NOMO-1 treated with DMSO at 0.1 percent for 48 hours (cell line): Measurements from ENCODE around the gene ITGAD.
"Not testable (repeated sequence)": the region's sequence is repeated elsewhere in the genome, so short reads cannot be mapped to it uniquely, and the experiment has no call there.

Experiments
- DNase-seq: peaks from one replicate; lab custom pipeline; 2025; ENCODE audit not compliant: unreplicated experiment; lab: John Stamatoyannopoulos, UW

Gene ITGAD

DNA sequence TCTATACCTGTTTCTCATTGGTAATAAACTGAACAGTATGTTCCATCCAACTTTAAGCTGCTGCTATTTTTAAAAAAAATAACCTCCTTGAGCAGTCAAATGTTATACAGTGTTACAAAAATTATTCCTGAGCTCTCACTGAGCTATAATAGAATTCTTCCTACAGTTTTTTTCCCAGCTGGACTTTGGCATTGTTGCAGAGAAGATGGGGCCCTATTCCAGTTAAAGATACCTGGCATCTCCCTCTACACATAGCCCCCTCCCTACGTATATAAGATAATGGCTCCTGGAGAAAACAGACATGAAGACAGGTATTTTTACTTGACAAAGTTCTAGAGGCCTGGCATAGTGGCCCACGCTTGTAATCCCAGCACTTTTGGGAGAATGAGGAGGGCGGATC, 36.7 kb downstream of the ITGAD start:
- no peak for DNase-seq

DNA sequence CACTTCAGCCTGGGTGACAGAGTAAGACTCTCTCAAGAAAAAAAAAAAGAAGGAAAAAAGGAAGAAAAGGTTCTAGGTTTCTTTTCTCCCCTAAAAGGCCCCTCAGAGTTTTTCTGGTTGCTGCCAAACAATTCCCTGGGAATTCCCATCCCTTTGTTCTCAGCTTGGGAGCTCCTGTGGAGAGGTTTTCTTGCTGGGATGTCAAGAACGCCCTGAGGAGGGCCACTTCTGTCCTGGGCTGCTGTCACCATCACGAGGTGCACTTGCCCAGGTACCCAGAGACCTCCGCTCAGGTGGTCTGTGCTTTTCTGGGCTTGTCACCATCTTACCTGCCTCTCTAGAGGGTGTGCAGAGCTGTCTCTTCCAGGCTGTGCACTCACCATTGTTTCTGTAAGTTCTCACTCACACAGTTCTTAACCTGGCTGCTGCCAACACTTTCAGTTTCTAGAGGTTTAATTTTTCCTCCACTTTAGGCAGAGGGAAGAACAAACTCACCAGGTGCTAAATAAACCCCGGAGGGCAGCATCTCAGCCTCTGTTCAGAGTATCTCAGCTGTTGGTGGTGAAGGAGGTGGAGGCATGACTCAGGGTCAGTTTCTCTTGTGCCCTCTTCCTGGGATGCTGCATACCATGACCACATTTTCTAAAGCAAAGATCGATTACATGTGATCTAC, 37.4 kb downstream of the ITGAD start:
- no peak for DNase-seq

DNA sequence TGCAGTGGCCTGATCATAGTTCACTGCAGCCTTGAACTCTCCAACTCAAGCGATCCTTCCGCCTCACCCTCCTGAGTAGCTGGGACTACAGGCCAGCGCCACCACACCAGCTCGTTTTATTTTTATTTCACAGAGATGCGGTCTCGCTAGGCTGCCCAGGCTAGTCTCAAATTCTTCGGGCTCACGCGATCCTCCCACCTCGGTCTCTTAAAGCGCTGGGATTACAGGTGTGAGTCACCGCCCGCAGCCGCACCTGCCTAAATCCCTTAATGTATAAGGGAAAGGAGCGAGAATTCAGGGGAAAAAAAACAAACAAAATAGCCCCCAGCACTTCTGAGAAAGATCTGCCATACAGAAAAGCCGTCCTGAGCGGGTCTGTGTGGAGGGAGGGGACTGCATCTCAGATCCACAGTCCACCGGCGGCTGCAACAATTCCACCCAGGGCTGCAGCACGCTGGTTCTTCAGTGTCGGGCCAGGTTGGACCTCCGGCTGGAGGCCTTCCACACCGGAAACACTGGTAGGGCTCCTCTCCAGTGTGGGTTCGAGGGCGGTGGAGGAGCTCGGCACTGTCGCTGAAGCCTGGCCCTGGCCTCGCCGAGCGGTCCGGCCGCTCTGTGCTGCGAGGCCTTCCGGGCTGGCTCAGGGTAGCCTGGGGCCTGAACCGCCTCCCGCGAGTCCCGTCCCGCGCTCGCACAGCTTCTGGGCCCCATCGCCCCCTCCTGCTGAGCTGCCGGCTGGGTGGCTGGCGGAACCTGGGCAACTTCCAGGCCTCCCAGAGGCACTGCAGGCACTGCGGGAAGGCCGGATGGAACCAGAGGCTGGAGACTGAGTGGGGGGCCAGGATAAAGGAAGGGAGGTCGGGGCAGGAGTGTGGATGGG, 42.4 kb downstream of the ITGAD start:
- DNase-seq: no peak

DNA sequence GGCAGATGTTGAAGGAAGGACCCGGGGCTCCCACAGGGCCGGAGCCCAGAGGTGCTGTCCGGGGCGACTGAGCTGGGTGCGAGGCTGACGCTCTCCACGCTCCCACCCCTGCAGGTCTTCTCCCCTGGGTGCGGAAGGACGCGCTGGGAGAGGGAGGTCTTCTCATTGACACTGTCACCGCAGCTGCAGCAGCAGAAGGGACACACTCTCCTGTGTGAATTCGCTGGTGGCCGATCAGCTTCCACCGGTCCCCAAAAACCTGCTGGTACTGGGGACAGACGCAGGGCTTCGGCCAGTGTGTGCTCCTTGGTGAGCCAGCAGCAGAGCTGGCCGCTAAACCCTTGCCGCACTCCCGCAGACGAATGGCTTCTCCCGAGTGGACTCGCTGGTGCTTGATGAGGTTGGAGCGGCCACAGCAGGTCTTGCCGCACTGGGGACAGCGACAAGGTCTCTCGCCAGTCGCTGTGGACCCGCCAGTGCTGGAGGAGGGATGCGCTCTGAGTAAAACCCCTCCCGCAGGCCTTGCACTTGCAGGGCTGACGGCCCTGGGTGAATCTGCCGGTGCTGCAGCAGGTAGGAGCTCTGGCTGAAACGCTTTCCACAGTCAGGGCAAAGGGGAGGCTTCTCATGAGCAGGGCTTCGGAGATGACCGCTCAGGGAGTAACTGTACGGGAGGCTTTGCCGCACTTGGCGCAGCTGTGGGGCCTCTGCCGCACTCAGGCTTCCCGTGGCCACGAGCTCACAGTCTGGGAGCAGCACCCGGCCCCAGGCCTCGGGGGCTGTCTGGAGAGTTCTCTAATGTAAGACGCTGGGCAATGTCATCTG, 43.3 kb downstream of the ITGAD start:
- DNase-seq: no peak

DNA sequence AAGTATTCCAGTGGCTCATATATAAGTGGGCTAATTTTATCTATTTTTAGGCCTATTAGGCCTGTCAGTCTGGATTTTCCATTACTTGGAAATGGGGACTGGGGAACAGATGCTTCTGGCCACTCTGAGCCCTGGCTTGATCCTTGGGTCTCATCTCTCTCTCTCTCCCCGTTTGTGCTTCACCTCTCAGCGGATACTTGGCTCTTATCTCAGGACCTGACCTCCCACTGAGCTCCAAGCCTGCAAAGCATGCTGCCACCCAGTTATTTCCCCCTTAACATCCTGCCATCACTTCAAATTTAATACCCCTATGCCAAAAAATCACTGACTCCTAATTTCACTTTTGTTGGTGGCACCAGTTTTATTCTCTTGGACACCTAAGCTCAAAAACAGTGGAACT, 45.3 kb downstream of the ITGAD start:
- DNase-seq: no peak

DNA sequence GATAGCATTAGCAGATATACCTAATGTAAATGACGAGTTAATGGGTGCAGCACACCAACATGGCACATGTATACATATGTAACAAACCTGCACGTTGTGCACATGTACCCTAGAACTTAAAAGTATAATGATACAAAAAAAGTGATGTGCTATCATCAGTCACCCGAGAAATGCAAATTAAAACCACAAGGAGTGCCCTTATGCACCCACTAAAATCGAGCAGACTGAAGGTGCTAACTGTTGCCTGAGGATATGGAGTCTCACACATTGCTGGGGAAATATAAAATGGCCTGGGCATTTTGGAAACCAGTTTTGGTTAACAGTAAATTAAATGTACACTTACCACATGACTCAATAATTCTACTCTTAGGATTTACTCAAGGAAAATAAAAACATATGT, 45.9 kb downstream of the ITGAD start:
- DNase-seq: not testable (repeated sequence)

DNA sequence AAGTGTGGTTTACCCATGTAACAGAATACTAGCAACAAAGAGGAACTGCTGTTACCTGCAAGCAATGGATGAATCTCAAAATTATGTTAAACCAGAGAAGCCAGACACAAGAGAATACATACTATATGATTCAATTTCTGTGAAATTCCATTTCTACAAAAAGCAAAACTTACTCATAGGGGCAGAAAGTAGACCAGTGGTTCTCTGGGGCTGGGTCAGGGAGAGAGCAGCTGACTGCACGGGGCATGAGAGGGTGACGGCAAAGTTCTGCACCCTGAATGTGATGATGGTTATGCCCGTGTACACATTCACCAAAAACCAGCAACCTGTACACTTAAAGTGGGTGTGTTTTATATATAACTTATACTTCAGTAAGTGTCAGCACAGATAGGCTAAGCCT, 46.4 kb downstream of the ITGAD start:
- DNase-seq: no peak

DNA sequence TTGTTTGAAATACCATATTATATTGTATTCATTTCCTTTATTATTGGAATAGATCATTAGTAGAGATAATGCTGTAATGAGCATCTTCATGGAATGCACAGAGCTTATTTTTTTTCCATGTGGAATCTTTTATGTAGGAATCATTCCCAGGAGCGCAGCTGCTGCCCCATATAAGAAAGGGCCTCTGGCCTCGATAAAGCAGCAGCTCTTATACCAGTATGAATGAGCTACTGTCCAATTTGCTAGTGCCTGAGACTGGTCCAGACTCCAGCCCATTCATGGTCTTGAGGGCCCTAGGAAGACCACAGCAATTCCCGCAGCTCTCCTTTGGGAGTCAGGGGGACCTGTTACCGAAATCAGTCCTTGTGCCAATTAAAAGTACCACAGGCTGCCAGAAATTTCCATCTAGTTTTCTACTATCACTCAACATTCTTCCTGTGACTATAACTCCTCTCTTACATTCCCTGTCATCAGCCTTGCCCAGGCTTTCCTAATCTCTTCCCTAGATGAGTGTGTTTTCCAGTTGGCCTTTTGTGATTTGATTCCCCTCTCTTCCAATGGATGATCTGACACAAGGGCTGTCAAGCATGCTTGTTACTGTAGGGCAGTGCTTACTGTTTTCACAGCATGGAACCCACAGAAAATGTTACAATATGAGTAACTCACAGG, 47.5 kb downstream of the ITGAD start:
- no peak for DNase-seq

DNA sequence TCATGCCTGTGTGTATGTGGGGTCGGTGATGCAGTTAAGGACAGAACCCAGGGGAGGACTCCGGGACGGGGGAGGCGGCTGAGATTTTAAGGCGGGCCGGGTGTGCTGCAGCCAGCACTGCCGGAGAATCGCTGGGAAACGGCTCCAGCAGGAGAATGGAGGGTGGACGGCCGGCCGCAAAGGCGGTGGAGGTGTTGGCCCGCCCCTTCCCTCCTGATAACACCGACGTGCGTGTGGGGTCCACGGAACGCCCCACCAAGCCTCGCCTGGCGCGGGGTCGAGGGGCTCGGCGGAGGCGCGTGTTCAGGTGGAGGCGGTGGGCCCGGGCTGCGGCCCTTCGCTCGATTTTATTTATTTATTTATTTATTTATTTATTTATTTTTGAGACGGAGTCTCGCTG, 48.8 kb downstream of the ITGAD start:
- no peak for DNase-seq

DNA sequence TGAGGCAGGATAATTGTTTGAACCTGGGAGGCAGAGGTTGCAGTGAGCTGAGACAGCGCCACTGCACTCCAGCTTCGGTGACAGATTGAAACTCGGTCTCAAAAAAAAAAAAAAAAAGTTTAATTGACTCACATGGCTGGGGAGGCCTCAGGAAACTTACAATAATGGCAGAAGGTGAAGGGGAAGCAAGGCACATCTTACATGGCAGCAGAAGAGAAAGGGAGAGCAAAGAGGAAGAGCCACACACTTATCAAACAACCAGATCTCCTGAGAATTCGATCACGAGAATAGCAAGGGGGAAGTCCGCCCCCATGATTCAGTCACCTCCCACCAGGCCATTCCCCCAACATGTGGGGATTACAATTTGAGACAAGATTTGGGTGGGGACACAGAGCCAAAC, 52.8 kb downstream of the ITGAD start:
- not testable (repeated sequence) for DNase-seq

DNA sequence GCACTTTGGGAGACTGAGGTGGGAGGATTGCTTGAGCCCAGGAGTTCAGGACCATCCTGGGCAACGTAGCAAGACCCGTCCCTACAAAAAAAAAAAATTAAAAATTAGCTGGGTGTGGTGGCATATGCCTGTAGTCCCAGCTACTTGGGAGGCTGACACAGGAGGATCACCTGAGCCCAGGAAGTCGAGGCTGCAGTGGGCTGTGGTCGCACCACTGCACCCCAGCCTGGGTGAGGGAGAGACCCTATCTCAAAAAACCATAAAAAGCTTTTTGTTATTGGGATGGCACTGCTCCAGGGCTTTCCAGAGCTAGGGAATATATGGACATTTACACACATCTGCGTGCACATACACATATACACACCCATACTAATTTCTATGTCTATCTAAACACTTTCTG, 58.1 kb downstream of the ITGAD start:
- DNase-seq: no peak

DNA sequence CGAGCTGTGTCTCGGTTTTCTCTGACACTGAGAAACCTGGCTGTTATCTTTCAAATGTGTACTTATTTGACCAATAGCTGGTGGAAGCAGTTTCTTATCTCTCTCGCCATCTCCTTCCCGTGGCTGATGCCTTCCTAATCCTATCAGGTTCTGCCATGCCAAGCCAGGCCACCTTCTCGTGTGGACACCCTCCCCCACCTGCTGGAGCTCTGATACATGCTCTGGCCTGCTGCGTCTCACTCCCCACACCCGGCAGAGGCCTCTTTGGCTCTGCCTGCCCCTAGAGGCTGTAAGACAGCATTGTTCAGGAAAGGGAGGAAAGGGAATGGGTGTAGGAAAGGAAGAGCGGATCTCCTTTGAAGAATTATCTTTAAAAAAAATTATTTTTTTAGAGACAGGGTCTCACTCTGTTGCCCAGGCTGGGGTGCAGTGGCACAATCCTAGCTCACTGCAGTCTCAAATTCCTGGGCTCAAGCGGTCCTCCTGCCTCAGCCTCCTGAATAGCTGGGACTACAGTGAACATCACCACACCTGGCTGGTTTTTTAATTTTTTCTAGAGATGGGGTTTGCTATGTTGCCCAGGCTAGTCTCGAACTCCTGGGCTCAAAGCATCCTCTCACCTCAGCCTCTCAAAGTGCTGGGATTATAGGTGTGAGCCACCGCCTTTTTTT, 58.7 kb downstream of the ITGAD start:
- no peak for DNase-seq

DNA sequence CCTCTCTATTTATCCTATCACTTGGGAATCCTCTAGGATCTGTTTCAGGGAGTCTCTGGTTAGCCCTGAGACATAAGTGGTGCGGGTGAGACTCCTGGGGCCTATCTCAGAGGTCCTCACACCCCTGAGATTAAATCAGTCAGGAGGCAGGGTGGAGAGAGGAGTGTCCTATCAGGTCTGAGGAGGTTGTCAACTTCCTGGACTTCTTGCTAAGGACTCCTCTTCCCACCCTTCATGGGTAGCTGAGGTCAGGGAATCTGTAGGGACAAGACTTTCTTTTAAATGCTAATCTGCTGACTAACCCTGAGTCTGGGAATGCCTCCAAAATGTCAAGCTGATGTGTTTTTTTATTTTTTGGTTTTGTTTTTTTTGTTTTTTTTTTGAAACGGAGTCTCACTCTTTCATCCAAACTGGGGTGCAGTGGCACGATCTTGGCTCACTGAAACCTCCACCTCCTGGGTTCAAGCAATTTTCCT, 59.5 kb downstream of the ITGAD start:
- DNase-seq: no peak

DNA sequence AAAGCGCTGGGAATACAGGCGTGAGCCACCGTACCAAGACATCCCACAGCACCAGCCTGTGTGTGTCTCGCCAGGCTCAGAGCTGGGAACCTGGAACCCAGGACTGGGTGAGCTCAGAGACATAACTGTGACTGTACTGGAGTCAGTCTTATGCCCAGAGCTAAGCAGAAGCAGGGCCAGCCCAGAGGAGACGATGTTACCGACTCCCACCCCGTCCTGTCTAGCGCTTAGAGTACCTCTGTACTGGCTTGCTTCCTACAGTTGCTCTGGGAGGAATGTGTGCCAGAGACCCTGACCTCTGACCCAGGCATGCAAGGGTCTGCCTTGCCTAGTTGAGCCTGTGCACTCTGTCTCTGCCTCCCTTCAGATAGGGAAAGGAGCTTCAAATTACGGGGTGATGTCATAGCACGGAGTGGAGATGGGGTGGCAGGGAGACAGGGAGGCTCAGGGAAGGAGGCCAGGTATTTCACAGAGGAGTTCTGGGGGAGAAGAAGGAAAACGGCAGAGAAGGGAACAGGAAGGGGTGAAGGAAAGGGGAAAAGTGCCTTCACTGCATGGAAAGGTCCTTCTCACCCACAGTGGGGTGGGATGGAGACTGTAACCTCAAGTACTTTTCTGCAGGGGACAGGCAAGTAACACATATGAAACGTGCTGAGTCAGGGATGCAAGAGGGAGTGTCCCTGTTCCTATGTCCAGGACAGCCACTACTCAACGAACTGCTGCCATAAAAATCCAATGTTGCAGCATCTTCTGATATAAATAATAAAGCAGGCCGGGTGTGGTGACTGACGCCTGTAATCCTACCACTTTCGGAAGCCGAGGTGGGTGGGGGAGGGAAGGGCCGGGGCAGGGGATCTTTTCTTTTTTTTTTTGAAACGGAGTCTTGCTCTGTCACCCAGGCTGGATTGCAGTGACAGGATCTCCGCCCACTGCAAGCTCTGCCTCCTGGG, 60.4 kb downstream of the ITGAD start:
- DNase-seq: peak; percentile 29

DNA sequence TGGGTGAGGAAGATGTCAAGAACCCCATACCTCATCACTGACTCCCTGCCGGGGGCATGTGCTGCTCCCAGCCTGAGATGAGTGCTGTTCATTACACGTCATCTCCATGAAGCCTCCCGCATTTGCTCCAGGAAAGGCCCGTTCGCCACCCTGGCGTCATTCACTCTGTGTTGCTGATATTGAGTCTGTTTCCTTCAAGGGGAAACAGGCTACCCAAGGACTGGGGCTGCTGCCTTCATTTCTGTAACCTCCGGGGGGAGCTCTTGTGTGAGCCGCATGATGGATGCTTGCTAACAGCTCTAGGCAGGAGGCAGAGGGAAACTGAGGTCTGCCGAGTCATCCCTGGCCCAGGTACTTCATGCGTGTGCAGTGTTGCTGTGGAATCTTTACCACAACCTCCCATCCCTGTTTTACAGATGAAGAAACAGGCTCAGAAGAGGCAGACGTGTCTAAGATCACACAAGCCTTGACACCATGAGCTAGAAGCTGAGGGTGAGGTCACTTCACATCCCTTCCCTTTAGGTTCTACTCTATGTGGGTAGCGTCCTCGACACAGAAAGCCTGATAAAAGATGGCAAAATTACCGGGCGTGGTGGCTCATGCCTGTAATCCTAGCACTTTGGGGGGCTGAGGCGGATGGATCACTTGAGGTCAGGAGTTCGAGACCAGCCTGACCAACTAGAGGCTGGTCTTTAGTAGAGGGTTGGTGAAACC, 62.6 kb downstream of the ITGAD start:
- DNase-seq: no peak

DNA sequence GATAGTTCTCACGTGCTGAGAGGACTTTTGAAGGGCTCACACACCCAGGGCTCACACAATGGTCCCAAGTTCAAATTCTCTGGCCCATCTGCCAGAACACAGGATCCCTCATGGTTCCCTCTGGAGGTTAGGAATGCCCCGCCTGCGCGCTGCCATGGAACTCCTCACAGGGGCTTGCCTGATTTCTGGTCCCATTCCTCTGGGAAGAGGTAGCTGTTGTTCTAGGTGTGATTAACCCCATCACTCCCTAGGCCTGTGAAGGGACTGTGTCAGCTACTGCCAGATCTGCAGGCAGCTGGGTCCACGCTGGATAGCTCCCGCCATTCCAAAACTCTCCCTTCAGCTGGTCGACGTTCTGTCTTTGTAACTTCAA, 63.8 kb downstream of the ITGAD start:
- DNase-seq: no peak

DNA sequence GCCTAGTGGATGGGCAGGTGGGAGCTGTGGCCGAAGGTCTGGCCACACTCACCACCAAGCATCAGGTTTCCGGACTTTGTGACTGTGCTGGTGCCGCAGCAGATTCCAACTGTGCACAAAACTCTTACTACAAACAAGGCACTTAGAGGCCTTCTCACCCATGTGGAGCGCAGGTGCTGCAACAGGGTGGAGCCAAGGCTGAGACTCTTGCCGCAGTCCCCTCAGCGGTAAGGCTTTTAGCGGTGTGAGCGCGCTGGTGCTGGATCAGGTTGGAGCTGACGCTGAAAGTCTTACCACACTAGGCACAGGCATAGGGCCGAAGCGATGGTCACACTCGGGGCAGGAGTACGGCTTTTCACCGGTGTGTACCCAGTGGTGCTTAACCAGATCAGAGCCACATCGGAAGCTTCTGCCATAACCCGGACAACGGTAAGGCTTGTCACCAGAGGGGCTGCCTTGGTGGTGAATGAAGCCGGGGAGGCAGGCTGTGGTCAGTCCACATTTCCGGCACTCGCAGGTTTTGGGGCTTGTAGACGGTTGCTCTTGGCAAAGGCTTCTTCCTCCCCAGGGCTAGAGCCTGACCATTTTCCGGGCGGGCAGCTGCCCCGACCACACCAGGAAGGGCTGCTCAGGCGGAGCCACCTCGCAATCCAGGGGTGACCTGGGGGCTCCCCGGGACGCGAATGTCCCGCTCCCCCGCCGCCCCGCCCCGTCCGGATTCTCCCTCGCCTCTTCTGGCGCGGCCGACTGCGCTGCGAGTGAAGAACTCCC, 65.1 kb downstream of the ITGAD start:
- peak; percentile 52 for DNase-seq
